NCI-H146 treated with DMSO at 0.1 percent for 48 hours (cell line): ENCODE measurements around the gene ARID1B.

Experiments
- DNase-seq: peaks from one replicate; lab custom pipeline; 2025; ENCODE audit not compliant: unreplicated experiment; lab: John Stamatoyannopoulos, UW

The ARID1B gene

DNA sequence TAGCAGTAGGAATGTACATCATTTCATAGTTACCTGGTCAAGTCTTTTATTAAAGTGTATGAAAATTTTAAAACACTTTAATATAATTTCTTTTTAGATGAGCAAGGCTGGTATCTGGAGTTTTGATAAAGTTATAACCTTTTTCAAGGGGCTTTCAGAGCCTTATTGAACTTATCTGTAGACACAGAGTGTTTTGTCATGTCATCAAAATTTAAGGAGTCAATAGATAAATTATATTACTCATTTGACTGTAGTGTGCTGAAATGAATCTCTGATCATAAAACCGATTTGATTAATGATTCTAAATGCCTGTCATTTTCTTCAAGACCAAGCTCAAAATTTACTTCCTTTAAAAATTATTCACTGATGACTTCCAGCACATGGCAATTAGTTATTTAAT, 125.6 kb downstream of the ARID1B start:
- no peak for DNase-seq

DNA sequence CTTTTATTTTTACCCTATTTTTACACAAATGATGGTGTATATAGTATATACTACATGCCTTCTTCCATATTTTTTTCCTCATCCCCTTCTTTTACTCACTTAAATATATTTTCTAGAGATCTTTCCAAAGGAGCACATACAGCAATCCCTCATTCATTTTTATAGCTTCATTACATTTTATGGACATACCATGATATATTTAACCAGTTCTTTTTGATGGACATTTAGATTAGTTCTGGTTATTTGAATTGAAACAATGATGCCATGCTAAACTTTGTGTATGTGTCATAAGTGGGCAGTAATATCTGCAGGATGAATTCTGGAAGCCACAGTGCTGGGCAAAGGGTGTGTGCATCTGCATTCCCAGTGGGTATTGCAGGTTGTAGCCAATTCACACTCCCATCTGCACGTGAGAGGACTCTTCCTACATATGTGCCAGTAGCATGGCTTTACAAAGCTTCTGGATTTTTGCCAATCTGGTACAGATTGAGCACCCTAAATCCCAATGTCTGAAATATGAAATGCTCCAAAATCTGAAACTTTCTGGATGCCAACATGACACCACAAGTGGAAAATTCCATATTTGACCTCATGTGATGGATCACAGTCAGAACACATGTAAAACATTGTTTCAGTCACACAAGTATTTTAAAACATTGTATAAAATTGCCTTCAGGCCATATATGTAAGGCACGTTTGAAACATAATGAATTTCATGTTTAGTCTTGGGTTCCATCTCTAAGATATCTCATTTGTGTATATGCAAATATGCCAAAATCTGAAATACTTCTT, 127.2 kb downstream of the ARID1B start:
- DNase-seq, result no peak

DNA sequence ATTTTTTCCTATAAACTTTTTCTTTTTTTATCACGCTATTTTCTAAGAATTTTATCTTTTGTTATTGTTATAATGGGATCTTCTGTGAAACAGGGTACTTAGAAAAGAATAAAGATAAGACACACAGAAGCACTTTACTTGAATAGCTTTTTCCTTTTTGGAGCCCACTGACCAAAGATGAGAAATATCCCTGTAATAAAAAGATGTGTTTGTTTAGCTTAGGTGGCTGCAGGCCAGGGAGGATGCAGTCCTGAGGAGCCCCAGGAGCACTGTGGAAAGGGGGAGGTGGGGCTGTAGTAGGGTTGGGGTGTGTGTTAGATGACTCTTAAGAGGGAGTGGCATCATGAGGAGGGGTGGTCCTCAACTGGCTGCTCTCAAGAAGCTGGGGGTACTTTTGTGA, 128.6 kb downstream of the ARID1B start:
- DNase-seq, result no peak

DNA sequence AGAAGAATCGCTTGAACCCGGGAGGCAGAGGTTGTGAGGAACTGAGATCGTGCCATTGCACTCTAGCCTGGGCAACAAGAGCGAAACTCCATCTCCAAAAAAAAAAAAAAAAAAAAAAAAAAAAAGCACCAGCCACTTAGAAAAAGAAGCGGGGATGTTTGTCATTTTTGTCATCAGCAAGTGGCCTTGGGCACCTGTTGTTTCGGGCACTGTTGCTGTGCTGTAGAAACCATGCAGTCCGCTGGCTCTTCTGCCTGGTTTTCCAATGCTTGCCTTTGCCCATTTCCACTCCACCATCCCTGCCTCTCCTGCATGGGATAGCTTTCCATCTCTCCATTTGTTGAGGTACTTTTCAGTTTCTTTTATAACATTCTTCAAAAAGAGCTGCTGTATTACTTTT, 129.3 kb downstream of the ARID1B start:
- no peak for DNase-seq

DNA sequence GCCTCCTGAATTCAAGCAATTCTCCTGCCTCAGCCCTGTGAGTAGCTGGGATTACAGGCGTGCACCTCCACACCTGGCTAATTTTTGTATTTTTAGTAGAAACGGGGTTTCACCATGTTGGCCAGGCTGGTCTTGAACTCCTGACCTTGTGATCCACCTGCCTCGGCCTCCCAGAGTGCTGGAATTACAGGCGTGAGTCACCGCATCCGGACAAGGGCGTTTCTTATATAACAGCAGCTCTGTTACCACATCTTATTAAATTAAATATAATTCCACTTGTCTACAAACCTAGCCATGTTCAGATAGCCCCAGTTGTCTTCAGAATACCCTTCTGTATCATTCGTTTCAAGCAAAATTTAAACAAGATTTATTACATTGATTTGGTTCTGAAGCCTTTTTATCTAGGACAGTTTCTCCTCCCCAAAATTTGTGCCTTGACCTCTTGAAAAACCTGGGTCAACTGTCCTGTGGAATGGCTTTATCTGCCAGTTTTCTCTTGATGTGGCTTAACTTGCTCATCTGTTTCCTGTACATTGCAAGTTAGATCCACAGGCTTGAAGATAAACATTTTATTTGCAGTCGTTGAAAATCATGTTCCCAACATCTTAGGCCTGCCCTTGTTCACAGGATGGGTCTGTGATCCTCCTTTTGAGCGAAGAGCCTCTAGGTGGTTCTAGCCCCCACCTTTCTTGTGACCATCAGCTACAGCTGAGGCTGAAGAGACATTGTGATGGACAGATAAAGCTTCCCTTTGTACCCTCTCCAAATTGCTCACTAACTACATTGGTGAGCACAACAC, 132.2 kb downstream of the ARID1B start:
- no peak for DNase-seq

DNA sequence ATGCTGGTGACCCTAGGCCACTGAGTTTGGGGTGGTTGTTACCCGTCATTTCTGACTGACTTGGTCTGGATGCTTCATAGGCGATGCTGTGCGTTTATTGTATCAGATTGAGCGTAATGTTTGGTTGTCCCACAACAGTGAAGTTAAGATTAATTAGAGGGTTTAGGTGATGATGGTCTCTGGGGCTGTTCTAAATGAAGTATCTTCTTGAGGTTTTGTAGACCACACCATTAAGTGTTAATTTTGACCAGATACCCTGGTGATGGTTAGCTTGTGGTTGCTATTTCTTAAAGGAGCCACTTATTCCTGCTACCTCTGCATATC, 132.8 kb downstream of the ARID1B start:
- no peak for DNase-seq

DNA sequence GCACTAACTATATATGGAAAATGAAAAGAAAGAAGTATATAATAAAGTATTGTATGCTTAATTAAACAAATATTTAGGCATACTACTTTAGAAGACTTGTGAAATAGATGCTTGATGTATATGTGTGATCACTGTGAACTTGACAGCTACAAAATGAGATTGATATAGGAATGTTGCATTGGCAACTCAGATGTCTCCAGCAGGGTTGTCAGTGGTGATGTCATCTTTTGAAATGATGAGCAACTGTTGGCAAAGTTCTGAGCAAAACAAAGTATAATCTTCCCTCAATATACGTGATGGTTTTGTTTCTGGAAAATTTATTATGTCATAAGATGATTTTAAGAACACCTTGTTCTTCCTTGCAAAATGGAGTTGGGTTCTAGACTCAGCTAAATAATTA, 133.8 kb downstream of the ARID1B start:
- no peak for DNase-seq

DNA sequence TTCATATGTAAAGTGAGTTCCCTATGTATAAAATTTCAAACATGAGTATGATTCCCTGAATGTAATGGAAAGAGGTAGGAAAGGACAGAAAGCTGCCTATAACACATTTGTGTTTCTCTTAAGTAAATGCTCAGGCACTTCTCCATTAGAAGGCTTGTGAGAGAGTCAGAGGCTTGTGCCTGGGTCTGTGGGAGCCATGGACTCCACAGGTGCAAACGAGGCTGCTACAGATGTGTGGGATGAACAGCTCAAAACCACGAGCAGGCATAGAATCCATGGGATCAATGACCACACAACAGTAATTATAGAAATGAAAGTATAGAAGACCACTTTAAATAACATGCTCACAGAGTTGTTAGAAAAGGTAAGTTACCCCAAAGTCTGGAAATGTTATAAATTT, 134.4 kb downstream of the ARID1B start:
- DNase-seq, result no peak

DNA sequence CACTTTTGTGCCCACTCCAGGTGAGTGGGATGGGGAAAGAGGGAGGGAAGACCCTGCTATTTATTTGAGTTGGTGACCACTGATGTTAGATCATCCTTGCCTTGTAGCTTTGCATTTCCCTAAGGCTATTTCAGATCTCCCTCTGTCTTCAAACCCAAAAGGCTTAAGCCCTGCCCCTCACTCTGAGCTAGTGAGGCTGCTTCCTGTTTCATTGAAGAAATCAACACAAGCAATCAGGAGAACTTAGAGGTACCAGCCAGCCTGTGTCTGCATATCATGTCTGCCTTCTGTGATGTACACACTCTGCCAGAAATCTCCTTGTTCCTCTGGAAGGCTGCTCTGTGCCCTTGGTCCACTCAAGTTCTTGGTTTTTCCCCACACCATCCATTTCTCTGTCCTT, 135.3 kb downstream of the ARID1B start:
- no peak for DNase-seq

DNA sequence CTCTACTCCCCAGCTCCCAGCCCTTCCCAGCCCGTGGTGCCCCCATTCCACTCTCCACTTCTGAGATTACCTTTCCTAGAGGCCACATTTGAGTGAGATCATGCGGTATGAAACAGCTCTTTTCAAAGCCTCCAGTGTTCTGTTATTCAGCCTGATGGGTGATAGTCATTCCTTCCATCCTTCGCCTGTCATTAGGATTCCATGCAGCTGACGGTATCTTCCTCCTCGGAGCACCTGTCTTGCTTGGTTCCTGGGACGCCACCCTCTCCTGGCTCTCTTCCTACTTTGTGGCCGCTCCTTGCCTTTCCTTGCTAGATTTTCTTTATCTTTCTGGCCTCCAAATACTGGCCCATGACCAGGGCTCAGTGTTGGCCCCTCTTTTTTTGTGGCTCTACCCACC, 137.0 kb downstream of the ARID1B start:
- no peak for DNase-seq

DNA sequence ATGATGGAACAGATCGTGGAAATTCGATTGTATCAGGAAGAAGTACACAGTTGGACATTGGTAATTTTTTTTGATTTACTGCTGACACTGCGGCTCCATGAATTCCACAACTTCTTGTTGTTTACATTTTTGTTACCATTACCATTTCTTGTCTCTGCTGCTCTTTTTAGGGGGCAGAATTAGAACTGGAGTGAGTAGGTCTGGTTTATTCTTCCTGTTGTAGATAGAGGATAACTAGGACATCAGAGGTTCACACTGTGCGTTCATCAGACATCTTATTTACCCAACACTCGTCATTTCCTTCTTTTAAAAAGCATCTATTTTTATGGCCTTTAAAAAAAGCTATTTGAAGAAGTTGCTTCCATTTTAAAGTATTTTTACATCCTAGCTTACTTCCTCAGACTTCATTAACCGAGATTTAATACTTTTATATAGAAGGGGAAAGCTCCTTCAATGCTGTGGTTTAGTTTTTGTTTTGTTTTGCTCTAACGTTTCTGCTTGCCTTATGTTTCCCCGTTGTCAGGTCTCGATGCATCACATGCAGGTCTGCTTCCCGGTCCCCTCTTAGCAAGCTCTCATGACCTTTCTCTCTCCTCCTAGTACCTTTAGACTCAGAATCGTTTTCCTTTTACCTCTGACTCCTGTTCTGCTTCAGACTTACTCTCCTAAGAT, 139.1 kb downstream of the ARID1B start:
- DNase-seq, result no peak

DNA sequence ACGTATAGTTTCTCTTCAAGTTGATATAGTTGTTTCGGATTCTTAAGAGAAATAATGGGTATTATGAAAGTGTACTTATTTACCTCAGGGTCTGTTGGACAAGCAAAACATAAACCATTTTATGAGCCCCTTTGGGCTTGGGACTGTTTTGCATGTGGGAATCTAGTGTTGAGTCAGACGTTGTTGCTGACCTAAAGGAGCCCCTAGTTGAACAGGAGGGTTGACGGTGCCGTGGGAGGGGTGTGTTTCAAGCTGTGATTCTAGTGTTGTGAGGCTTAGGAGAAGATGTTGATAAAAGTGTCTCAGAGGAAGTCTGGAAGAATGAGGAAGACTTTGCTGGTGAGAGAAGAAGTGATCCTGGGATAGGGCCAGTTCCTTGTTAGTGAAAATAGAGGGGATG, 140.0 kb downstream of the ARID1B start:
- DNase-seq, result no peak

DNA sequence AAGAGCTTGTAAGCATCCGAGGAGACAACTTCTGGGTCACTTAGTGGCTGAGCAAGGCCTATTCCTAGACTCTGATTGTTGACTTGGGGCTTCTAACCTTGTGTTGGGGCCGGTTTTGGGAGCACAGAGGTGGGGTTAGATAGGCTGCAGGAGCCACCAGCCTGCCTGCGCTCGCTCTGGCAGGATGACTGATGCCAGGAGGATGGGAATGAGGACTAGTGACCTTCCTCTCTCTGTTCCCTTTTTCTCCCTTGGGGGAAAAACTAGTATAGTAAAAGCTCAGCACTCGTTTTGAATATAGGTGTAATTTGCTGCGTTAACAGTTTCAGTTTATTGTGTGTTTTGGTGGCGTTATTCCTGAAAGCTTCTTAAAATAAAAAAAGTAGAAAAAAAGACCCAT, 141.5 kb downstream of the ARID1B start:
- DNase-seq, result no peak

DNA sequence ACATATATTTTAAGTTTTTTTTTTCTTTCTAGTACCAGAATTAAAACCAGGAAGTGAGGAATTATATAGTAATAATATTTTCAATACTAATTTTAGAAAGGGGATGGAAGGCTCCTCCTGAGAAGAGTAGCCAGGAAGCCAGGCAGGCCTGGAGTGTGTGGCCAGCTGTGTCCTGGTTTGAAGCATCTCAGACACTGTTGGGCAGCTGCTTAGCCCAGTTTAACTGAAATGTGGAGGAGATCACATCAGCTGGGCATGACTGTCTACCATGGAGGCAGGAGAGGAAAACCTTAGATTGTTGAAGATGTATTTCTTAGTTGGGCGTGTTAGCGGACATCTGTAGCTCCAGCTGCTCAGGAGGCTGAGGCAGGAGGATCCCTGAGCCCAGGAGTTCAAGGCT, 142.2 kb downstream of the ARID1B start:
- DNase-seq, result no peak

DNA sequence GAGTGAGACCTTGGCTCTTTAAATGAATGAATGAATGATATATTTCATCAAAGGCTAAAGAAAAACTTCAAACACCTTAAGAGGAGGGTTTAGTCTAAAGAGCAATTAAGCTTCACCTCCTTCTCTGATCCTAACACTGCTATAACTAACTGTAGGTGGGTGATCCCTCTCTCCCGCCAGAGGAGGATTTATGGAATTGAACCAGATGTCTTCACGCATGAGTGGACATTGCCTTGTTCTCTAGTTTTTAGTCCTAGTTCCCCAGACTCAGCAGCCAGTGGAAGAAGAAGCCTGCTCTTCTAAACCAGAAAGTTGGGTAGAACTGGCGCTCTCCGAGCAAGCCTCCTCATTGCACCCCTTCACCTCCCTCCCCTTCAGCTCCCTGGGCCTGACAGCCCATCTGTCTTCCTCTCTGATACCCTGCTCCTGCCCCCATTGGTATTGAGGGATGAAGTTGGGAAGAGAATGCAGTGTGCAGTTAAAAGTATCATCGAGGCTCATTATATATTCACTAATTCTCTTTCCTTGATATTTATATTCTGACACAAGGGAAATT, 142.7 kb downstream of the ARID1B start:
- no peak for DNase-seq

DNA sequence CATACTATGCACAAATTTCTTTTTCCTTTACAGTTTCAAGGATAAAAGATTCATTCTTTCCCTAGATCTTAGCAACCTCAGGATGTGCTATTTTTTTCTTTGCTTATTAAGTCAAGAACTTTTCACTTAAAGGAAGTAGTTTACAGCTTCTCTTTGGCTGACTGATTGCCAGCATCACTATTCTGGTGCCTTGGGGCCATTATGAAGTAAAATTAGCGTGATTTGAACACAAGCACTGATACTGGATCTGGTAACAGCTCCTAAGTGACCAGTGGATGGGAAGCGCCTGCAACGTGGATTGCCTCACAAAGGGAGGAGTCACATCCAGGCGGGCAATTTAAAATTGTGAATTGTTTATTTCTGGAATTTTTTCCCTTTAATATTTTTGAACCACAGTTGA, 147.1 kb downstream of the ARID1B start:
- DNase-seq, result no peak

DNA sequence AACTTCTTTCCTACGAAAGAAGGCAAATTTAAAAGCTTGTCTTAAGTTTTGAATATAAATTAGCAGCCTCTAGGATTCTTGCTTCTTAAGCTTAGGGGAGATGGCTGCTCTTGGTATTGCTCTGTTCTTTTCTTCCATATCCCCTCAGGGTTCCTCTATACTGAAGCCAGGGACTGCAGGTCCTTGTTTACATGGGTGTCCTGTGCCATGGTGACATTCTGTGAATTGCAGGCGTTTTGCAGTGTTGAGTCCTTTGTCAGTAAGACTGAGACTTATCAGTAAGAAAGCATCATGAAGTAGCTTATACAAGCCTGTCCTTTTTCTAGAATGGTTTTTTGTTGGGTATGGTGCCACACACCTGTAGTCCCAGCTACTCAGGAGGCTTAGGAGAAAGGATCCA, 147.8 kb downstream of the ARID1B start:
- DNase-seq, result no peak

DNA sequence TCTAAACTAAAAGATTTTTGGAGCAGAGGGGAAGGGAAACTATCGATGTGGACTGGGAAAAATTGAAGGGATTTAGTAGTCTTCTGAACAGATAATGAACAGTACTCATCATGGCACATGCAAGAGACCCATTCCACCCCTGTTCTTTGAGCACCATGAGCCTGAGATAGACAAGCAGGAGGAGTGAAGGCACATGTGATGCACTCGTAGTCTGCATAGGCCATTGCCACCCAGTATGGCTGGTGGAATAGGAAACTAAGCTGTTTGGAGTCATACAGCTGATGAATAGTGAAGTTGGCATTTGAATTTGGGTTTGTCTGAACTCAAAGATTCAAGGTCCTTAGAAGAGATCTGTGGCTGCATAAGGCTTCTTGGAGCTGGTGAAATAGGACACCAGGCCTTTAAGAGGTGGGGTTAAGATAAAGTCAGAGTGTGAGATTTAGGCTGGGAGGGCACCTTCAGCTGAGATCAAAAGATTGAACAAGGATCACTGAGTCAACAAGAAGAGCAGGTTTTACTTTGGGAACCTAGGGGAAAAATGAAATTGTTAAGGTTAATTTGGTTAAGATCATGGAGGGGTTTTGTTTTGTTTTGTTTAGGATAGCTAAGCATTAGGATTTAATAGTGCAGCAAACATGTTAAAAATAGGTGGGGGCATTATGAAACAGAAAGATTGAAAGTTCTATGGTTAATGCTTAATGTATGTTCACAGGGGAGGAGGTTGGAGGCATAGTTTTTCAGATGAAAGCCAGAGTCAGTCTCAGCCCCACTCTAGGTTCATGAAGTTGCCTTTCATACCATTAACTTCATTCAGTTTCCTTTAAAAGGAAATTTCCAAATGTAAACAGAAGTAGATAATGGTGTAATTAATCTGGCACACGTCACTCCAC, 148.8 kb downstream of the ARID1B start:
- DNase-seq, result no peak

DNA sequence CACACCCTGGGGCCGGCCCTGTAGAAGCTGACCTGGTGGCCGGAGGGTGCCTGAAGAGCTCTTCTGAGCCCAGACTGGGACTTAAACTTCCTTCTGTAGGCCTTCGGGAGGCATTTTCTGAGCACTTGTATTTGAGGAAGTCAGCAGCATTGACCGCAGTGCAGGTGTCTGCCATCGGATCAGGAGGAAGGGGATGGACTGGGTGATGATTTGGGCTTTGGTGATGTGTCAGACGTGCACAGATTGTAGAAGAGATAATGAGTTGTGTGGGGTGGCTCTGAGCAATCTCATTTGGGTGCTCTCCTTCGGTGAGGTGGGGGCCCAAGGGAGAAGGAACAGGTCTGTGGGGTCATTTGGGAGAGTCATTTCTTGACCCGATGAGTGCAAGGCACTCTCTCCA, 150.9 kb downstream of the ARID1B start:
- no peak for DNase-seq

DNA sequence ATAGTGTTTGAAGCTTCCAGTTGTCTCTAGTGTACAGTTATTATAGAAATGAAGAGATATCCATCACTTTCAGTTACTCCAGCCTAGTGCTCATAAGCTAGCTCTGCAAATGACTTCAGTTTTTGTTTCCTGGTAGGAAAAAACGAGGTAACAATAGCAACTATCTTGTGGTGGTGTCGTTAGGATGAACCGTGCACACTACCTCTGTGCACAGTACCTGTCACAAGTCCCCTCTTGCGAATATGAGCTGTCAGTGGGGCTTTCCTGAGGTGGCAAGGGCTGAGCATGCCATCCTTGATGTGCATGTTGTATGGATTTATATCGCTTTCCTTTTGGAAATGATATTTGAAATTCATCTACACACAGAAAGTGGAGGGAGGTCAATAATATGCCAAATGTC, 151.8 kb downstream of the ARID1B start:
- no peak for DNase-seq

DNA sequence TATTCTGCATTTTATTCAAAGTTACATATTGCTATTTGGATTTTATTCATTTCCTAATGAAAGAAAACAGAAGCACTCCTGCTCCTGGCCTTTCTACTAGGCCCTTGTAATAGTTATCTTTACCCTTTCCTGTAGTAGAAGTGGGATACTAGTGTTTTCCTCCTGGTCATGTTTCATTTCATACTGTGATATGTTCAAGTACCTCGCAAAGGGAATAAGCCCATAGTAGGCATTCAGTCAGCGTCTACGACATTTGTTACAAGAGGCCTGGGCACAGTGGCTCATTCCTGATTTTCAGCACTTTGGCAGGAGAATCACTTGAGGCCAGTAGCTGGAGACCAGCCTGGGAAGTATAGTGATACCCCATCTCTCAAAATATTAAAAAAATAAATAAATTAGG, 154.1 kb downstream of the ARID1B start:
- no peak for DNase-seq
